Sigmoid colon (tissue), 7 donors: Measurements from ENCODE around the gene FUT1. TPM values are rescaled to one million over a fixed set of nuclear protein-coding genes. Genes with fewer than 3 reads are reported as not detected.

ENCODE experiments used
- DNase-seq: peaks from one replicate; pipeline ENCODE4 v3.0.0-alpha.2; 2019
- H3K27ac ChIP-seq, 4 donors: fragments of 200-600 bp; sonication (generic); one replicate each; pipeline ENCODE4 v1.5.1; 2016 to 2019; ENCODE audit warnings: mild to moderate bottlenecking in 1 of 4
- H3K27me3 ChIP-seq, 3 donors: fragments of 200-600 bp; sonication (generic); one replicate each; pipeline ENCODE4 v1.5.1; 2019; ENCODE audit warnings: mild to moderate bottlenecking in 1 of 3
- H3K36me3 ChIP-seq, 4 donors: fragments of 200-600 bp; sonication (generic); one replicate each; pipeline ENCODE4 v1.5.1; 2016 to 2019
- H3K4me1 ChIP-seq, 4 donors: fragments of 200-600 bp; sonication (generic); one replicate each; pipeline ENCODE4 v1.5.1; 2017 to 2019
- H3K4me3 ChIP-seq, 4 donors: fragments of 200-600 bp; sonication (generic); one replicate each; pipeline ENCODE4 v1.5.1; 2017 to 2019; ENCODE audit warnings: mild to moderate bottlenecking in 2 of 4, moderate library complexity in 1 of 4
- H3K9me3 ChIP-seq, 4 donors: fragments of 200-600 bp in 3 of 4; sonication (generic) in 3 of 4; one replicate each; pipeline versions ENCODE4 v1.5.1 to v1.6.1; 2013 to 2019
- CTCF ChIP-seq, 4 experiments: fragments of 450-650 bp in 3 of 4; fragments of 200-600 bp in 1 of 4; IDR thresholded peaks; one replicate each; pipeline ENCODE4 v1.5.1; 2016 to 2019; ENCODE audit warnings: antibody characterized with exemption in 4 of 4, mild to moderate bottlenecking in 3 of 4, moderate library complexity in 2 of 4
- EP300 ChIP-seq, 4 donors: sonication (generic); formaldehyde crosslinking; IDR thresholded peaks; one replicate each; pipeline ENCODE4 v1.6.1; 2017; ENCODE audit warnings: antibody characterized with exemption in 4 of 4
- POLR2A ChIP-seq, 2 donors: fragments of 450-650 bp; IDR thresholded peaks; one replicate each; pipeline ENCODE4 v1.6.1; 2016; ENCODE audit warnings: antibody characterized with exemption in 2 of 2, mild to moderate bottlenecking in 2 of 2, moderate library complexity in 2 of 2
- POLR2AphosphoS5 ChIP-seq, 4 donors: sonication (generic); formaldehyde crosslinking; IDR thresholded peaks; one replicate each; pipeline ENCODE4 v1.6.1; 2017; ENCODE audit warnings: antibody characterized with exemption in 4 of 4
- WGBS, 2 donors: extraction: QIAGEN DNeasy Blood & Tissue Kit; methylation state at CpG; one replicate each; pipeline ENCODE4 v1.1.7; 2013; 5-methylcytosine and 5-hydroxymethylcytosine counted together
- intact Hi-C: fragments of 100-400 bp; cut with DNase I; formaldehyde crosslinking; loops from one replicate; pipeline ENCODE4 v1.15.1; 2023
- polyA plus RNA-seq, 3 donors: library from polyadenylated mRNA; stranded (reverse); fragments of 200-250 nt; gene quantifications; one replicate each; pipeline ENCODE4 v1.2.3, GENCODE V29; 2013
- total RNA-seq, 4 donors: library from RNA; depleted of rRNA; stranded (reverse); fragments of >200 nt; gene quantifications; one replicate each; pipeline ENCODE4 v1.1.0, GENCODE V29; 2016
- donor health status: healthy with polysubstance abuse.
- donor health status: Bipolar disorder and iron deficiency.
- donor health status: healthy.

The FUT1 gene
- total and polyA plus RNA-seq, 7 donors, result under 0.01 to 0.80 (median 0.49) TPM; not detected in 2

- Histone ChIP-seq H3K4me1 (peaks cover 0 to 30% (median 25%) of the 10 kb centered on the region in 4 donors), H3K36me3 (no peaks in the 10 kb centered on the region), H3K27me3 (no peaks in the 10 kb centered on the region), H3K4me3 (no peak overlapping the region), H3K9me3 (peaks cover 0 to 2% (median 0%) of the 10 kb centered on the region in 4 donors), H3K27ac (no peak overlapping the region)
- intact Hi-C loops, result loop anchor here (5.0 kb wide), 1 partner anchor 36 kb away; the partner anchor contains the start of gene IZUMO1
- WGBS, 2 donors, result 94 to 96% methylated on average over 4 of the region's 4 CpGs
- DNase-seq, result no peak
- no peak for TF ChIP-seq CTCF (IDR thresholded peaks at IDR 0.05)
- TF ChIP-seq POLR2A (IDR thresholded peaks at IDR 0.05), result no peak
- TF ChIP-seq POLR2AphosphoS5 (IDR thresholded peaks at IDR 0.05), result no peak
- TF ChIP-seq EP300 (IDR thresholded peaks at IDR 0.05), result no peak
These were observed 41.3 kb downstream of the FUT1 start for GRCh38 chr19:48711106-48711662.

- Histone ChIP-seq H3K9me3 (peaks cover 0 to 2% (median 0%) of the 10 kb centered on the region in 4 donors), H3K4me1 (peaks cover 0 to 10% (median 7%) of the 10 kb centered on the region in 4 donors), H3K27ac (no peak overlapping the region), H3K27me3 (no peaks in the 10 kb centered on the region), H3K36me3 (no peaks in the 10 kb centered on the region), H3K4me3 (no peak overlapping the region)
- TF ChIP-seq POLR2A (IDR thresholded peaks at IDR 0.05) (no peak), CTCF (IDR thresholded peaks at IDR 0.05) (no peak), POLR2AphosphoS5 (IDR thresholded peaks at IDR 0.05) (no peak), EP300 (IDR thresholded peaks at IDR 0.05) (no peak)
- WGBS, 2 donors, result 80 to 85% methylated on average over 11 of the region's 11 CpGs
- intact Hi-C loops, result no loop called here
- DNase-seq, result no peak
These were observed 44.0 kb downstream of the FUT1 start for GRCh38 chr19:48708471-48708870.

GRCh38 chr19:48705431-48705830 lies 47.0 kb downstream of the FUT1 start:
- Histone ChIP-seq H3K36me3 (peaks cover 0 to 5% (median 0%) of the 10 kb centered on the region in 4 donors), H3K4me1 (no peaks in the 10 kb centered on the region), H3K4me3 (no peak overlapping the region), H3K27ac (no peak overlapping the region), H3K27me3 (no peaks in the 10 kb centered on the region), H3K9me3 (no peaks in the 10 kb centered on the region)
- no peak for TF ChIP-seq EP300 (IDR thresholded peaks at IDR 0.05)
- no peak for TF ChIP-seq CTCF (IDR thresholded peaks at IDR 0.05)
- TF ChIP-seq POLR2A (IDR thresholded peaks at IDR 0.05), result no peak
- TF ChIP-seq POLR2AphosphoS5 (IDR thresholded peaks at IDR 0.05), result no peak
- DNase-seq, result no peak
- WGBS, 2 donors, result 42 to 64% methylated on average over 2 of the region's 2 CpGs
- intact Hi-C loops, result no loop called here

GRCh38 chr19:48703316-48703715 lies 49.1 kb downstream of the FUT1 start:
- WGBS, 2 donors, result 94 to 98% methylated on average over 23 of the region's 23 CpGs
- H3K9me3 ChIP-seq, result no peaks in the 10 kb centered on the region
- TF ChIP-seq EP300 (IDR thresholded peaks at IDR 0.05) (no peak), POLR2A (IDR thresholded peaks at IDR 0.05) (no peak), POLR2AphosphoS5 (IDR thresholded peaks at IDR 0.05) (no peak), CTCF (IDR thresholded peaks at IDR 0.05) (no peak)
- H3K4me3 ChIP-seq, result no peak overlapping the region
- intact Hi-C loops, result no loop called here
- peaks cover 0 to 5% (median 0%) of the 10 kb centered on the region in 4 donors for H3K36me3 ChIP-seq
- no peak for DNase-seq
- H3K27ac ChIP-seq, result no peak overlapping the region
- H3K27me3 ChIP-seq, result no peaks in the 10 kb centered on the region
- H3K4me1 ChIP-seq, result no peaks in the 10 kb centered on the region

- no peak overlapping the region for H3K4me3 ChIP-seq
- H3K27me3 ChIP-seq, result peaks cover 0 to under 1% (median 0%) of the 10 kb centered on the region in 3 donors
- intact Hi-C loops, result no loop called here
- TF ChIP-seq CTCF (IDR thresholded peaks at IDR 0.05) (no peak), EP300 (IDR thresholded peaks at IDR 0.05) (no peak)
- H3K4me1 ChIP-seq, result no peaks in the 10 kb centered on the region
- no peak for DNase-seq
- WGBS, 2 donors, result 94 to 96% methylated on average over 13 of the region's 13 CpGs
- H3K9me3 ChIP-seq, result no peaks in the 10 kb centered on the region
- H3K27ac ChIP-seq, result no peak overlapping the region
- peaks cover 0 to 5% (median 0%) of the 10 kb centered on the region in 4 donors for H3K36me3 ChIP-seq
These were observed 49.7 kb downstream of the FUT1 start for GRCh38 chr19:48702701-48703100.
